Measurements from ENCODE around the gene ZDHHC18. TPM values are rescaled to one million over a fixed set of nuclear protein-coding genes. Genes with fewer than 3 reads are reported as not detected.
"Not testable (repeated sequence)": the region's sequence is repeated elsewhere in the genome, so short reads cannot be mapped to it uniquely, and the experiment has no call there.

ZDHHC18 gene
- total and polyA plus RNA-seq, 2 experiments from 2014 or later, result 1.3 to 11.6 TPM

- WGBS, 2 experiments (ENCODE audit: low coverage in 1 of 2, low lambda C conversion rate in 2 of 2, missing lambda C conversion rate in 2 of 2), result 65 to 67% methylated on average over 2 of the region's 2 CpGs
- Histone ChIP-seq H3K36me3 (ENCODE audit: low read depth) (peaks cover 18% of the 10 kb centered on the region), H3K9ac (no peak overlapping the region), H3F3A (ENCODE audit: insufficient read depth) (peaks cover 21% of the 10 kb centered on the region; the same call in 1 of the 2 replicates), H3K4me3 (no peak overlapping the region), H2AFZ (no peak overlapping the region), H4K20me1 (ENCODE audit: insufficient read depth) (no peaks in the 10 kb centered on the region), H3K79me2 (ENCODE audit: insufficient read depth) (no peaks in the 10 kb centered on the region), H3K4me2 (ENCODE audit: unreplicated experiment) (no peak overlapping the region), H3K27me3 (replicated peaks; ENCODE audit: insufficient read depth) (no peaks in the 10 kb centered on the region), H3K9me2 (ENCODE audit: insufficient read depth) (no peaks in the 10 kb centered on the region), H3K27ac (no peak overlapping the region), H3K9me3 (ENCODE audit: low read depth) (no peaks in the 10 kb centered on the region), H3K4me1 (ENCODE audit: insufficient read depth) (no peaks in the 10 kb centered on the region; the same call in 1 of the 2 replicates)
- TF ChIP-seq EZH2phosphoT487 (IDR thresholded peaks at IDR 0.05; ENCODE audit: insufficient read depth, low read depth) (no peak), EZH2 (IDR thresholded peaks at IDR 0.05; ENCODE audit: insufficient read depth, poor library complexity, severe bottlenecking) (no peak)
- no peak for DNase-seq
- in situ Hi-C loops (cut with MboI), result no loop called here
Measured at GRCh38 chr1:26877326-26877725, 50.8 kb downstream of the ZDHHC18 start.

DNA sequence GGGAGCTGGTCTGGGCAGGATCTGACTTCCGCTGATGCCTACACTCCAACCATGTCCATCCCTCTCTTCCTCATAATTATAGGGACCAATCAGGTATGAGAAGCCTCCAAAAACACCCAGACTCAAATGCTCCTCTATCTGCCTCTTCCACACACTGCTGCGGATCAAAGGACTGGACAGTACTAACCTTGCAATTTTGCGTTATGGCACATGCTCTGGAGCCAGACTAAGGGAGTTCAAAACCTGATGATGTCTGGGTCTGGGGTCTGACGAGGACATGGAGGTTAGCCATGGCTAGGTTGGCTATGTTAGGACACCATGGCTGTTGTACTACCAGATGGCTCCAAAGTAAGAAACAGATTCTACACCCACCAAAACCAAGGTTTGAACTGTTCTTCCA, 53.3 kb downstream of the ZDHHC18 start:
- in situ Hi-C loops (cut with MboI), result no loop called here
- WGBS, 2 experiments (ENCODE audit: low coverage in 1 of 2, low lambda C conversion rate in 2 of 2, missing lambda C conversion rate in 2 of 2), result 89 to 90% methylated on average over 4 of the region's 4 CpGs

DNA sequence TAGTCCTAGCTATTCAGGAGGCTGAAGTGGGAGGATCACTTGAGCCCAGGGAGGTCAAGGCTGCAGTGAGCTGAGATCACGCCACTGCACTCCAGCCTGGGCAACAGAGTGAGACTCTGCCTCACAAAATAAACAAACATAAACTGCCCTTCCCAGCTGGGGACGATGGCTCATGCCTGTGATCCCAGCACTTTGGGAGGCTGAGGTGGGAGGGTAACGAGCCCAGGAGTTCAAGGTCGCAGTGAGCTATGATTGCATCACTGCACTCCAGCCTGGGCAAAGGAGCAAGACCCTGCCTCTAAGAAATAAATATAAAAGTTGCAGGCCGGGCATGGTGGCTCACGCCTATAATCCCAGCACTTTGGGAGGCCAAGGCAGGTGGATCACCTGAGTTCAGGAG, 55.1 kb downstream of the ZDHHC18 start:
- H2AFZ ChIP-seq; H3K9me2 ChIP-seq (ENCODE audit: insufficient read depth); H4K20me1 ChIP-seq (ENCODE audit: insufficient read depth); DNase-seq; H3K4me2 ChIP-seq (ENCODE audit: unreplicated experiment); H3K4me1 ChIP-seq (ENCODE audit: insufficient read depth); H3K27ac ChIP-seq; H3K4me3 ChIP-seq; in situ Hi-C loops (cut with MboI); H3K27me3 ChIP-seq (replicated peaks; ENCODE audit: insufficient read depth); H3K9ac ChIP-seq; H3K9me3 ChIP-seq (ENCODE audit: low read depth): not testable (repeated sequence)
- peaks cover 35% of the 10 kb centered on the region for H3K79me2 ChIP-seq (ENCODE audit: insufficient read depth)
- H3F3A ChIP-seq (ENCODE audit: insufficient read depth), result peaks cover 15% of the 10 kb centered on the region; the same call in 1 of the 2 replicates
- H3K36me3 ChIP-seq (ENCODE audit: low read depth), result peaks cover 41% of the 10 kb centered on the region
- WGBS, 2 experiments (ENCODE audit: low coverage in 1 of 2, low lambda C conversion rate in 2 of 2, missing lambda C conversion rate in 2 of 2), result 76 to 82% methylated on average over 6 of the region's 6 CpGs

More for the DNA sequence above, 53.3 kb downstream of the ZDHHC18 start:
- no peak overlapping the region for H3K4me3 ChIP-seq
- H3K9me3 ChIP-seq (ENCODE audit: low read depth), result no peaks in the 10 kb centered on the region
- H3K27me3 ChIP-seq (replicated peaks; ENCODE audit: insufficient read depth), result no peaks in the 10 kb centered on the region
- DNase-seq, result no peak
- peaks cover 21% of the 10 kb centered on the region; the same call in 1 of the 2 replicates for H3F3A ChIP-seq (ENCODE audit: insufficient read depth)
- no peak overlapping the region for H3K4me2 ChIP-seq (ENCODE audit: unreplicated experiment)
- H3K4me1 ChIP-seq (ENCODE audit: insufficient read depth), result no peaks in the 10 kb centered on the region
- H2AFZ ChIP-seq, result no peak overlapping the region
- TF ChIP-seq EZH2 (IDR thresholded peaks at IDR 0.05; ENCODE audit: insufficient read depth, poor library complexity, severe bottlenecking) (no peak), EZH2phosphoT487 (IDR thresholded peaks at IDR 0.05; ENCODE audit: insufficient read depth, low read depth) (no peak)
- H3K79me2 ChIP-seq (ENCODE audit: insufficient read depth), result peaks cover 17% of the 10 kb centered on the region
- H3K27ac ChIP-seq, result no peak overlapping the region
- no peaks in the 10 kb centered on the region for H4K20me1 ChIP-seq (ENCODE audit: insufficient read depth)
- H3K36me3 ChIP-seq (ENCODE audit: low read depth), result peaks cover 34% of the 10 kb centered on the region
- H3K9ac ChIP-seq, result no peak overlapping the region
- H3K9me2 ChIP-seq (ENCODE audit: insufficient read depth), result no peaks in the 10 kb centered on the region

GRCh38 chr1:26882696-26883463, 56.4 kb downstream of the ZDHHC18 start:
- H3K36me3 ChIP-seq (ENCODE audit: low read depth), result peaks cover 45% of the 10 kb centered on the region
- H2AFZ ChIP-seq, result no peak overlapping the region
- peaks cover 45% of the 10 kb centered on the region for H3K79me2 ChIP-seq (ENCODE audit: insufficient read depth)
- in situ Hi-C loops (cut with MboI), result no loop called here
- H3K27ac ChIP-seq, result no peak overlapping the region
- no peaks in the 10 kb centered on the region for H3K27me3 ChIP-seq (replicated peaks; ENCODE audit: insufficient read depth)
- H3K9ac ChIP-seq, result no peak overlapping the region
- H4K20me1 ChIP-seq (ENCODE audit: insufficient read depth), result no peaks in the 10 kb centered on the region
- no peak overlapping the region for H3K4me3 ChIP-seq
- no peak for TF ChIP-seq EZH2 (IDR thresholded peaks at IDR 0.05; ENCODE audit: insufficient read depth, poor library complexity, severe bottlenecking)
- no peak for TF ChIP-seq EZH2phosphoT487 (IDR thresholded peaks at IDR 0.05; ENCODE audit: insufficient read depth, low read depth)
- no peaks in the 10 kb centered on the region for H3K9me3 ChIP-seq (ENCODE audit: low read depth)
- H3K9me2 ChIP-seq (ENCODE audit: insufficient read depth), result no peaks in the 10 kb centered on the region
- H3K4me1 ChIP-seq (ENCODE audit: insufficient read depth), result no peaks in the 10 kb centered on the region
- no peak overlapping the region for H3K4me2 ChIP-seq (ENCODE audit: unreplicated experiment)
- 86 to 90% methylated on average over 5 of the region's 5 CpGs for WGBS, 2 experiments (ENCODE audit: low coverage in 1 of 2, low lambda C conversion rate in 2 of 2, missing lambda C conversion rate in 2 of 2)
- DNase-seq, result no peak
- H3F3A ChIP-seq (ENCODE audit: insufficient read depth), result peaks cover 15% of the 10 kb centered on the region; the same call in 1 of the 2 replicates
